ENCODE measurements around the gene PKN2.

GRCh38 chr1:88726697-88727096 is 42.6 kb downstream of the PKN2 start:
- TF ChIP-seq CTCF (IDR thresholded peaks at IDR 0.05; ENCODE audit: control extremely low read depth in 1 of 3, insufficient read depth in 1 of 3, low read depth in 1 of 3, low read length in 3 of 3) (no peak), TCF12 (IDR thresholded peaks at IDR 0.05; ENCODE audit: low read depth, low read length) (no peak), EP300 (IDR thresholded peaks at IDR 0.05; ENCODE audit: borderline replicate concordance in 1 of 2, low read depth in 2 of 2, low read length in 2 of 2) (no peak), RFX5 (IDR thresholded peaks at IDR 0.05; ENCODE audit: borderline replicate concordance, low read depth, low read length) (no peak), YY1 (IDR thresholded peaks at IDR 0.05; ENCODE audit: low read depth, low read length) (no peak), MAX (IDR thresholded peaks at IDR 0.05) (no peak), RXRA (IDR thresholded peaks at IDR 0.05; ENCODE audit: insufficient read depth, low read depth, low read length) (no peak), POLR2AphosphoS5 (IDR thresholded peaks at IDR 0.05; ENCODE audit: low read depth, low read length) (no peak), SP2 (IDR thresholded peaks at IDR 0.05; ENCODE audit: low read length) (no peak), EZH2 (IDR thresholded peaks at IDR 0.05; ENCODE audit: low read depth, low read length, severe bottlenecking) (no peak)

All from H1 (cell line).